HG02763 (cell line): ENCODE measurements around the gene NFIL3.
"Not testable (repeated sequence)": the region's sequence is repeated elsewhere in the genome, so short reads cannot be mapped to it uniquely, and the experiment has no call there.

ENCODE experiments used
- ATAC-seq: cut with Tn5 transposase; IDR thresholded peaks from one replicate; pipeline ENCODE4 v1.9.1; 2021; ENCODE audit warnings: mild to moderate bottlenecking, moderate library complexity; ENCODE audit not compliant: unreplicated experiment

Gene NFIL3

DNA sequence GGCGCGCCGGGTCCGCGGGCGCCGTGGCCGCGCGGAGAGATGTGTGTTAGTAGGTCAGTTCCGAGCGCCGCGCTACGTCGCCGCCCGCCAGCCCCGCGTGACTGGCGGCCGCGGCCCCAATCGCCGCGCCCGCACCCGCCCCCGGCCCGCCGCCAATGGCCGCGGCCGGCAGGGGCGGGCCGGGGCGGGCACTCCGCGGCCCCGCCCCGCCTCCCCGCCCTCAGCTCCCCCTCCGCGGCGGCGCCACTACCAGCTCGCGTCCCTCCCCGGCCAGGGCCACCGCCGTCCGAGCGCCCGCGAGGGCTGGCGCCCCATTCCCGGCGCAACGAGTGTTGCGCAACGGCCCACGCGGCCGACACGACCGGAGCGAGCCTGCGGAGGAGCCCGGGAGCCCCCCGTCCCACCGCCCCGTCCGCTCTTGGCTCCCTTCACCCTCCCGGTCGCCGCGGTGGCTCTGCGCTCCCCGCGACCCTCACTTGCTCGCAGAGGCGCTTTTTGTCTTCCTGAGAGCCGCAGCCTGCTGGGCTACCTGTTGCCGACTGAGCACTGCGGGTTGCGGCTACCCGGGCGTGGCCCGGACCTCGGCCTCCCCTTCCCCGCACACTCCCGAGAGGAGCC lies at the start of gene NFIL3:
Gene NFIL3 (minus strand): TSS at position 48 of the 618 bp plus-strand sequence. CDS start 13,098 bp downstream, outside the sequence.
- peak; percentile 84 for ATAC-seq

DNA sequence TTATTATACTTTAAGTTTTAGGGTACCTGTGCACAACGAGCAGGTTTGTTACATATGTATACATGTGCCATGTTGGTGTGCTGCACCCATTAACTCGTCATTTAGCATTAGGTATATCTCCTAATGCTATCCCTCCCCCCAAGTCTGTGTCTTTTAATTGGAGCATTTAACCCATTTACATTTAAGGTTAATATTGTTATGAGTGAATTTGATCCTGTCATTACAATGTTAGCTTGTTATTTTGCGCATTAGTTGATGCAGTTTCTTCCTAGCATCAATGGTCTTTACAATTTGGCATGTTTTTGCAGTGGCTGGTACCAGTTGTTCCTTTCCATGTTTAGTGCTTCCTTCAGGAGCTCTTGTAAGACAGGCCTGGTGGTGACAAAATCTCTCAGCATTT lies 47.9 kb upstream of the NFIL3 start:
- not testable (repeated sequence) for ATAC-seq

DNA sequence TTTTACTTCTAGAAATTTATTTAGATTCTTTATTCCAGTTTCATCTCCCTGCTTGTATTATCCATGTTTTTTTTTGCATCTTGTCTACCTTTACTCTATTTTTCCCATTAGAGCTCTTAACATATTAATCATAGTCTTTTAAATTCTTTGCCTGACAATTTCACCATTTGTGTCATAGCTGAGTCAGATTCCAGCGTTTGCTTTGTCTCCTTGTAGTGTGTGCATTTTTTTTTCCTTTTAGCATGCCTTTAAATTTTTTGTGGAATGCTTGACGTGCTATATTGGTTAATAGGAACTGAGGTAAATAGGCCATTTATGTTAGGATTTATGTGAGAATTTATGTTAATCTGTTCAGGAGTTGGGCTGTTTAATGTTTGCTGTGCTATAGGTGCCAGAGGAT lies 41.8 kb upstream of the NFIL3 start:
- no peak for ATAC-seq

- ATAC-seq, result no peak
Measured at GRCh38 chr9:91458906-91459305, 35.3 kb upstream of the NFIL3 start.

DNA sequence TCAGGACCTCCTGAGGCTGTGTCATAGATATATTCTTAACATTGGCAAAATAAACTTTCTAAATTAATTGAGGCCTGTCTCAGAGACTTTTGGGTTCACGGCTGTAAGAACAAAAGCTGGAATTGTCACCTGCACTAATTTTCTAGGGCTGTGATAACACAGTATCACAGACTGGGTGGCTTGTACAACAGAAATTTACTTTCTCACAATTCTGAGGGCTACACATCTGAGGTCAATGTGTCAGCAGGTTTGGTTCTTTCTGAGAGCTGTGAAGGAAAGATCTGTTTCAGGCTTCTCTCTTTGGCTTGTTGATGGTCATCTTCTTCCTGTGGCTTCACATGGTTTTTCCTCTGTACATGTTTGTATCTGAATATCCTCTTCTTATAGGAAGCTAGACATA lies 29.2 kb upstream of the NFIL3 start:
- ATAC-seq, result no peak

- ATAC-seq, result no peak
Measured at GRCh38 chr9:91451431-91452270, 28.0 kb upstream of the NFIL3 start.

GRCh38 chr9:91445135-91445534 lies 21.5 kb upstream of the NFIL3 start:
- no peak for ATAC-seq

GRCh38 chr9:91443994-91444392 lies 20.4 kb upstream of the NFIL3 start:
- no peak for ATAC-seq

GRCh38 chr9:91443321-91443993 lies 19.8 kb upstream of the NFIL3 start:
- no peak for ATAC-seq

- ATAC-seq, result no peak
Measured at GRCh38 chr9:91436841-91437240, 13.2 kb upstream of the NFIL3 start.

DNA sequence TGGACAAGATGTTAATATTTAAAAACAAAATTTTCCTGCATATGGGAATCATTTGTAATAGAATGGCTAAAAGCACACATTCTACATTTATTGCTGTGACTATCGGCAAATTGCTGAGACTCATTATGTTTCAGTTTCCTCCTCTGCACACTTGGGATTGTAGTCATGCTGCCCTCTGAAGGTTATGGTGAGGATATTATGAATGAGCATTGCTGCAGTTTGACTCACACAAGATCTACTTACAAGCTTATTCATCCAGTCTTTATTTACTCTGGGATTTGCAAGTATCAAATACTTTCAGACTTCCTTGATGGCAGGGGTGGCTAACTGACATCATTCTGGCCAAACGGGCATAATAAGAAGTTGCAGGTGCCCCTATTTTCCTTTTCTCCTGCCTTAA lies 9.5 kb upstream of the NFIL3 start:
- ATAC-seq, result no peak

DNA sequence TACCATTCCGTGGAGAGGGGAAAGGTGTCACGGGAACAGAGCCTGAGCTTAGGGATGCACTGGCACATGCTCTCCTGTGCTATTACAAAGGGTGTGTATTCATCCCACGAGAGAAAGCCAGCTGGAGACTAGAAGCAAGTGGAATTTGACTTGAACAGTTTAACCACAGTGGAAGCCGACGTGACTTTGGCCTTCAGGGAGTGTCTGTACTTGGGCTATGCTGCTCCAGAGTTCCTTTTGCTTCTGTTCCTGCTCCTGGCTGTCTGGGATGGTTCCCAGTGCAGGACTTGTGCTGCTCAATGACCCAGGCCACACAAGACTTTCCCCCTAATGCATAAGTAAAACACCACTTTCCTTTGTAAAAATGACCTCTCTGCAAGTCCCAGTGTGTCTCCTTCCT lies 7.9 kb upstream of the NFIL3 start:
- ATAC-seq, result no peak

DNA sequence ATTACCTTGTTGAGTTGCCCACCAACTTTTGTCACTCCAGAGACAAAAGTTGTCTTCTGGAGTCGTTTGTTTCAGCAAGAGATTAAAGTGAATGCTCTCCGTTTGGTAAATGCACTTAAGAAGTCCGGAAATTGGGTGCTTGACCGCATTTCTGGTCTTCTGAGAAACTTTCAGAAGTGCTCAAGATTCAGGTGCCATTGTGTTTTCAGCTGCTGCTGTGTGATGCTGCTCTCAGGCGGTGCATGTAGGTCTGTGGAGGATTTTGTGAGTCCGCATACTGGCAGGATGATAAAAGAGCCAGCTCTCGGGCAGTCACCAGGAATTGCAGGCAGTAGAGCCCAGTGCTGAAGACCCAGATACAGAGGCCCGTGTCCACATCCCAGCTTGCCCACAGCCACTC lies 5.9 kb upstream of the NFIL3 start:
- ATAC-seq, result no peak

DNA sequence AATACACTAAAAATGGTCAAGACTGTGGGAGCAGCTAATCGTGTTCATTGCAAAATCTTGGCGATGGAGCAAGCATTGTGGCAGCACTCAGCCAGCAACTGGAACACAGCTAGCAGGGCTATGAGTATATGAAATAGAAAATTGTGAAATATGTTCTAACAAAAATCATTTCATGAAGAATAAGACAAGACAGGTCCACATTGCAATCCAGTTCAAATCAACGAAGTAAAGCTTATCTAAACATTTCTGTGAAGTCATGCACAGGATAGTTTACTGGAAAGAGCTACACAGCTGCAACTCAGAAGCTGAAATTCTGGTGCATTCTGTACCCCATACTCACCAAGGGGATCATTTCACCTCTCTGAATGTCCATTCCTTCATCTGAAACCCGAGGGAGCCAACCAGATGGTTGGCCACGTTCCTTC lies 5.3 kb upstream of the NFIL3 start:
- ATAC-seq, result no peak

DNA sequence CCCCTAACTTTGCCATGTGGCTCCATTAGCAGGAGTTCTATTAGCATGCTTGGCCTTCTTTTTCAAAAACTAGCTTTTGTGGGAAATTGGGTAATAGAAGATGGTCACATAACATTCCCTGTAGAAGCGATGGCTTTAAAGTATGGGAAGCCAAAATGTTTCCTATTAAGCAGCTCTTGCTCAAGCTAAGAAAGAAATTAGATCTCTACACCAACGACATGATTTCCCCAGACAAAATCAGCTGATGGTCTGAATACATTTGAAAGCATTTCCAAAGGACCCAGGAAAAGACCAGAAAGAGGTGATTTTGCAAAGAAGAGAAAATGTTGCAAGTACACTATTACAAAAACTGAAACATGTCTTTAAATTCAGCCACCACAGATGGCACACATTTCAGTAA lies 4.8 kb upstream of the NFIL3 start:
- ATAC-seq, result no peak

DNA sequence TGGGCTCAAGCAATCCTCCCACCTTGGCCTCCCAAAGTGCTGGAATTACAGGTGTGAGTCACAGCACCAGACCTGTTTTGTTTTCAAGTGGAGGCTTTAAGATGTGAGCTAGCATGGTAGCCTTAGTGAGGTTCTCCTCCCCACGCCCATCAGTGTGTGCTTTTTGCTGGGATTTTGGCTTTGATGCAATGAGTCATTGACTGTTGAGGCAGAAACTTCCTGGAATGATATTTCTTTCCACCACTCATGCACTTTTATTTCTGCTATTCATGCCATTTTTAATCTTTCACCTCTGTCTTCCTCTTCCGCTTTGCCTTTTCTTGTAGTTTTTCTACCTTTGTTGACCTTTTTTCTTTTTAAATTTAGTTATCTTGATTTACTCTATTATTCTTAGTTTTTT lies 4.2 kb upstream of the NFIL3 start:
- no peak for ATAC-seq

GRCh38 chr9:91426123-91426745 lies 2.6 kb upstream of the NFIL3 start:
- no peak for ATAC-seq

DNA sequence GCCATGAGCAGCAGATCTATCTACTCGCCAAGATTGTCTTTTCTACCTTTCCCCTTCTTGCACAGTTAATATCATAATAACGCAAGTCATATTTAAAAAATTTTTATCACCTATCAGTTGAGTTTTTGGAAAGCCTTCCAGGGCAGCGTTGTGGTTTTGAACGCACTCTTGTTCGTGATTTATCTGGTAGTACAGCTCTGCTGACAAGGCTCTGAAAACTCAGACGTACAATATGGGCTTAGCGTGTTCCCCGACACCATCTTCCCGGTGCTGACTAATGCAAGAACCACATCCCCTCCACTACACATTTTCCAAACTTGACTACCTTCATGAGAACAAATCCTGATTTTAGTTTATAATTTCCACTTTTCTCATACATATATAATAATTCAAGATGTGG lies 1.6 kb upstream of the NFIL3 start:
- no peak for ATAC-seq

DNA sequence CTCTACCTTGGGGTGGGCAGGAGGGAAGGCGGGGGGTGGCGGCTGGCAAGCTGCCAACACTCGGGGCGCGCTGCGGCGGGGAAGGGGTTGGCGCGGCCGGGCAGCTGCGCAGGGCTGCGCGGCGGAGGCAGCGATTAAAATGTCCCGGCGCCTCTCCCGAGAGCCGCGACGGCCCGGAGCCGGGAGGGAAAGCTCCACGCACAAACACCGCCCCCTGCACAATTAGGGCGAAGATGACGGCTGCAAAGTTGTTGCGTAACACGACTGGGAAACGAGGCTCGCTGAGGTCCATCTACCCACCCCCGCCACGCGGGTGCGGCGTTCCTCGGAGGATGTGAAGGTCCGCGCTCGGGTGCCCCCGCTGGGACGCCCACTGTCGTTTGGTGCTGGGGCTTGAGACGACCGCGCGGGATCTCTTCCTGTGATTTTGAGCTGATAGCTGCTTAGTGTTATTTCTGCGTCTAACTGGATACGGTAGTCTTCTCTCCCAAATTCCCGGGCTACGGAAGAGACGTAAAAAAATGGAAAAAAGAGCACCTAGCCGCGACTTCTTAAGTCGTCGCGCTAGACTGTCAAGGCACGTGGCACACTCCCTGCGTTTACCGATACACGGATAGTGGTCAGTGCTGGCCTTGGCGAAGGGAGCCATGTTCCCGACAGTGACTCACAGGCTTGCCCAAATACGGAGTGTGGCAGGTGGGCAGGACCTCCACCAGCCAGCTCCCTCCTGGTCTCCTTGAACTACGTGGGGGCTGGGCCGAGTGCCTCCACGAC lies 958 bp upstream of the NFIL3 start:
- ATAC-seq, result peak; percentile 6
